Dermis blood vessel endothelial cell (primary cell): ENCODE measurements around the gene ZNF853. TPM values are rescaled to one million over a fixed set of nuclear protein-coding genes. Genes with fewer than 3 reads are reported as not detected.
"Not testable (repeated sequence)": the region's sequence is repeated elsewhere in the genome, so short reads cannot be mapped to it uniquely, and the experiment has no call there.

ENCODE experiments used
- DNase-seq: peaks from one replicate; pipeline ENCODE4 v3.0.0; 2010
- total RNA-seq: library from RNA; depleted of rRNA; stranded (reverse); fragments of >200 nt; gene quantifications from 2 replicates; pipeline ENCODE4 v1.2.3, GENCODE V29; 2014

Gene ZNF853
- total RNA-seq, 1 donor from 2014 or later = 1.0 TPM

GRCh38 chr7:6606866-6607583 lies 8.4 kb upstream of the ZNF853 start:
- no peak for DNase-seq

- no peak for DNase-seq
These were observed 7.8 kb upstream of the ZNF853 start for GRCh38 chr7:6607651-6608051.

- no peak for DNase-seq
These were observed 7.3 kb upstream of the ZNF853 start for GRCh38 chr7:6608081-6608480.

GRCh38 chr7:6608794-6609193 lies 6.6 kb upstream of the ZNF853 start:
- no peak for DNase-seq

- DNase-seq = no peak
These were observed 2.6 kb upstream of the ZNF853 start for GRCh38 chr7:6612819-6613218.

GRCh38 chr7:6613706-6614105 lies 1.7 kb upstream of the ZNF853 start:
- DNase-seq = no peak

- no peak for DNase-seq
These were observed 529 bp downstream of the ZNF853 start for GRCh38 chr7:6615723-6616555.

GRCh38 chr7:6616854-6617643 lies 1.6 kb downstream of the ZNF853 start:
- no peak for DNase-seq

- no peak for DNase-seq
These were observed 3.2 kb downstream of the ZNF853 start for GRCh38 chr7:6618621-6619020.

- DNase-seq = no peak
These were observed 4.6 kb downstream of the ZNF853 start for GRCh38 chr7:6619961-6620360.

- DNase-seq = no peak
These were observed 6.1 kb downstream of the ZNF853 start for GRCh38 chr7:6621195-6622133.

- DNase-seq = no peak
These were observed 6.8 kb downstream of the ZNF853 start for GRCh38 chr7:6622134-6622710.

GRCh38 chr7:6623589-6624245 lies 8.3 kb downstream of the ZNF853 start:
- no peak for DNase-seq

GRCh38 chr7:6624246-6624611 lies 8.8 kb downstream of the ZNF853 start:
- no peak for DNase-seq

GRCh38 chr7:6628045-6628444 lies 12.6 kb downstream of the ZNF853 start:
- no peak for DNase-seq

- no peak for DNase-seq
These were observed 14.8 kb downstream of the ZNF853 start for GRCh38 chr7:6630007-6630849.

GRCh38 chr7:6631605-6632004 lies 16.2 kb downstream of the ZNF853 start:
- DNase-seq = no peak

- DNase-seq = no peak
These were observed 18.6 kb downstream of the ZNF853 start for GRCh38 chr7:6634021-6634420.

GRCh38 chr7:6634971-6635370 lies 19.6 kb downstream of the ZNF853 start:
- DNase-seq = not testable (repeated sequence)
